NCI-H460 (cell line): Measurements from ENCODE around the gene DDX39B. TPM values are rescaled to one million over a fixed set of nuclear protein-coding genes. Genes with fewer than 3 reads are reported as not detected.
"Not testable (repeated sequence)": the region's sequence is repeated elsewhere in the genome, so short reads cannot be mapped to it uniquely, and the experiment has no call there.

Experiments used
- DNase-seq: peaks from one replicate; pipeline ENCODE4 v3.0.0-alpha.2; 2016; ENCODE audit warnings: low read depth; ENCODE audit errors: extremely low read depth
- polyA plus RNA-seq: library from polyadenylated mRNA; depleted of rRNA; stranded (reverse); fragments of >200 nt; gene quantifications from 2 replicates; pipeline ENCODE4 v1.2.3, GENCODE V29; 2014; cell fraction: nucleus; rRNA removed
- total RNA-seq: library from RNA; depleted of rRNA; stranded (reverse); fragments of >200 nt; shearing (Covaris generic); gene quantifications from 2 replicates; pipeline ENCODE4 v1.2.3, GENCODE V29; 2014; rRNA removed

Gene DDX39B
- 488 and 493 TPM in 2 replicates for total RNA-seq
- polyA plus RNA-seq, result 608 and 718 TPM in 2 replicates

DNA sequence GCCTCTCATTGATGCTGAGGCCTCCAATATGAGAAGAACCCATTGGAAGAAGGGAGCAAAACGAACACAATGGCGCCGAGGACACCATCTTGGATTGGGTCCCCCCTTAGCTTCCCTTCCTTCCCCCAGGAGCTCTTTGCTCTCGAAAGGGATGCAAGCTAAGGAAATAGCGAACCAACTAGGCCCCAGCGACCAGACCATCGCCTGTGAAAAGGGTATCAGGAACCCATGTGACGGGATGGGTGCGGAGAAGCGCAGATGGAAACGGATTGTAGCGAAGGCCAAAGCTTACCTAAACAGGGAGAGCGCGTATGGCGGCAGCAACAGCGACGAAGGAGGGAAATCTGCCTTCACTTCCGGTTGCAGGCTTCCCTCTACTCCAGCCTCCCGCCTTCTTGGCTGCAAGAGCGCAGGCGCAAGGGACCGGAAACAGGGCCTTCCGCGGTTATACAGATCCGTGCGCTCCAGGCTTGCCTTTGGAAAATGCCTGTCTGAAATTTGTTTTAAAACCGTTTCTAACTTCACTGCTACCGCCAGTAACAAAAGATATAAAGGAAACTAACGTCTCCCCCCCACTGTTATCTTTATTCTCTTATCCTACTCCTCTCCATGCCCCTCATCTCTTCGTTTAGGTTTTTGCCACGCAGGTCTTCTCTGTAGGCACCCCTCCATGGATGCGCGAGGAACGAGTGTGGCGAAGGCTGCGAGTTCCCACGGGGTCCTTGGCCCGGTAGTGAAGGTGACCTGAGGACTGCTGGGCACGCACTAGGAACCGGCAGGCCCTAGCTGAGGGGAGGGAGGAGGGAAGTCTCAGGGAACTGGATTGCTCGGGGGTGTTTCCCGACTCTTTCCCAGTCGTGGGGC is at the start of gene DDX39B:
DDX39B (minus strand) TSS at position 346 of the 864 bp plus-strand sequence. CDS start 1,471 bp downstream, outside the sequence.
- peak; percentile 92 for DNase-seq

DNA sequence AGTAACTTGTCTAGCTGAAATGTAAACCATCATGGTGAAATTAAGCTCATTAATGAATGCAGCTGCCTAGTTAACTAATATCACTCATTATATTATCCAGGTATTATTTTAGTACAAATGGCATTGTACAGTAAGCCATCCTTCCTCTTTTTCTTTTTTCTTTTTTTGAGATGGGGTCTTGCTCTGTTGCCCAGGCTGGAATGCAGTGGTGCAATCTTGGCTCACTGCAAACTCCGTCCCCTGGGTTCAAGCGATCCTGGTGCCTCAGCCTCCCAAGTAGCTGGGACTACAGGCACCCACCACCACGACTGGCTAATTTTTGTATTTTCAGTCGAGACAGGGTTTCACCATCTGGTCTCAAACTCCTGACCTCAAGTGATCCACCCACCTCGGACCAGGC is 48.9 kb upstream of the DDX39B start:
- DNase-seq, result not testable (repeated sequence)

DNA sequence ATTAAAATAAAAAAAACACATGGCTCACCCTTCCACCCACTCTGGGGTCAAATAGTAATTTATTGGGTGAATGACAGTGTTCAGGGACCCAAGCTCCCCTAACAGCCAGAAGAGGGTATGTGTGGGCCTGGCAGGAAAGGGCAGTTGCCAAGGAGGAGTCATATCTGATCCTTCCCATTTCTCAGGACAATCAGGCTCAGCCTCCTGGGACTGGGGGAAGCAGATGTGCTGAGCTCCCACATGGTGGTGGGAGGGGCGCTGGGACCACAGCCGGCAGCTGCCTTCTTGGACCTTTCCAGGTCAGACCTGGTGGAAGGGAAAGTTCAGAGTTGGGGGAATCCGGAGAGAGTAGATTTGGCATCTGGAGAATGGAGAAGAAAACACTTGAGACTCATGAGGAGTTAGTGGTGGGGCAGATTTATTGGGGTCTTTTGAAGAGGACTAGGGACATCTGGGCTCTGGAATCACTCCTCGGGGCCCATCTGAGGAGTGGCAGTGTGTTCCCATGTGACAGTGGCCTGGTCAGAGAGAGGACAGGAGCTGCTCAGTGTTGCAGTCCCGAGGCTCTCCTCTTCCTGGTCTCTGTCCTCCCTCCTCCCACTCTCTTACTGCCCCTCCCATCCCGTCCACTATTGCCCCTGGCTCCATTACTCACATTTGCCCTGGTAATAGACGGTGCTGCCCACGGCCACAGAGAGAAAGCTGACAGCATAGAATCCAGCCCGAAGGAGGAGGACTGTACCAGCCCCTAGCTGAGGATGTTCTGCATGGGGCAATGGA is 47.3 kb upstream of the DDX39B start:
- no peak for DNase-seq

DNA sequence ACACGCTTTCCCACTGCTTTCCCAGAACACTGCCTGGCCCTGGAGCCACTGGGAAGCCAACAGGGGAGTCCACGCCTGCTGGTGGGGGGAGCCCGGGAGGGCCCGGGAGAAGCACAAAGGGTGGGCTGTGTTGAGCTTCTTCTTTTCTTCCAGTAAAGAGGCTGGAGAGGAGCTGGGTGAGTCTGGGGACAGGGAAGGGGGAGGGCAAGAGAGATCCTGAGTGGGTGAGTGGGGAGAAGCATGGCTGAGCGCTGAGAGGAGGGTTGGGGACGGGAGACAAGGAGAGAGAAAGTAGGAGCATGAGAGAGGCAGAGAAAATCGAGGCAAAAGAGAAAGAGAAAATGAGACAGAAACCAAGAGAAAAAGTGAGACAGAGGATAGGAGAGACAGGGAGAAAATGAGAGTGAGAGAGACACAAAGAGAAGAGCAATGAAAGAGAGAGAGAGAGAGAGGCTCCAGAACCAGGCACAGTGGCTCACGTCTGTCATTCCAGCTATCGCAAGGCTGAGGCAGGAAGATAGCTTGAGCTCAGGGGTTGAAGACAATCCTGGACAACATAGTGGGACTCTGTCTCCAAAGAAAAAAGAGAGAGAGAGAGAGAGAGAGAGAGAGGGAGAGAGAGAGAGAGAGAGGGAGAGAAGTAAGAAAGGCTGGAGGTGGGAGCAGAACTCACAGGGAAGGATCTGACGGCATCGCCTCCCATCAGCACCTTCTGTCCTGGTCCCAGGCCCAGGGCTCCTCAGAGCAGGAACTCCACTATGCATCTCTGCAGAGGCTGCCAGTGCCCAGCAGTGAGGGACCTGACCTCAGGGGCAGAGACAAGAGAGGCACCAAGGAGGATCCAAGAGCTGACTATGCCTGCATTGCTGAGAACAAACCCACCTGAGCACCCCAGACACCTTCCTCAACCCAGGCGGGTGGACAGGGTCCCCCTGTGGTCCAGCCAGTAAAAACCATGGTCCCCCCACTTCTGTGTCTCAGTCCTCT is 46.3 kb upstream of the DDX39B start:
- DNase-seq, result no peak

DNA sequence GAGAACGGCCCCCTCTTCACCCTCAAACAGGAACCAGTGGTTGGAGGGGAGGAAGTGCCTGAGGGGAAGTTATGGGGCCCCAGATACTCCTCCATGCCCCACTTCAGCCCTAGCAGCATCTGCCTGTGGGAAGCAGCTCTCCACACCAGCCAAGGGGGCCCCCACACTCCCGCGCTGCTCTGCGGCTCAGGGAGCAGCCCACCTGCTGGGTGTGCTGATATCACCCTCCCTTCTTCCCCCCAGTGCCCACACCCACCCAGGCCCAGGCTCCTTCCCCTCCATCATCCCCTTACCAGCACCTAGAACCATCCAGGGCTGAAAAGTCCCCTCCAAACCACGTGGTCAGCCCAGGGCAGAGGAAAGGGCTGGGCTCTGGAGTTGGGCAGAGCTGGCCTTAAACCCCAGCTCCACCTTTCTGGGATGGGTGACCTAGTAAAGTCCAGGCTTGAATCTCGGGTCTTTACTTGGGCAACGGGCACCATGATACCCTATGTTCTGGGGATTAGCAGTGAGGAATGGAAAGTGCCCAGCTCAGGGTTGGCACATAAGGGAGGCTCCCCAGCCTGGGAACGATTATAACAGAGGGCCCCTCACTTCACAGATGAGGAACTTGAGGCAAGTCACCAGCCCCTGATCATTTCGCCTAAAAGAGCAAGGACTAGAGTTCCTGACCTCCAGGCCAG is 44.9 kb upstream of the DDX39B start:
- no peak for DNase-seq

DNA sequence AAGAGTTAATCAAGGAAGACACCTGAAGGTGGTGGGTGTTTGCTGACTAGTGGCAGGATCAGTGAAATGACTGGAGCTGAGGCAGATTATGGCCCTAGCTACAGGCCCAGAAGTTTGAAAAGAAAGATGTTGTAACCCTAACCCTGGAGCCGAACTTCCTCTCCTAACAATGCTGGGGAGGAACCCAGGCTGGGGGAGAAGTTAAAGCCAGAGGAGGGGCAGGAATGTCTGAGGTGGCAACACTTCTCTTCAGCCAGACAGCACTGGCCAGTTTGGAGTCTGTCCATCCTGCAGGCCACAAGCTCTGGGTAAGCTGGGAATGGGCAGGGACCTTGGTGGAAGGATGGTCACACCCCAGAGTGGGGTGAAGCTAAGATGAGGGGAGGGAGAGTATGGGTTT is 44.2 kb upstream of the DDX39B start, which contains the start of gene LST1:
LST1 (plus strand) TSS at position 270 of the 400 bp plus-strand sequence. CDS start 1,023 bp downstream, outside the sequence.
- no peak for DNase-seq

DNA sequence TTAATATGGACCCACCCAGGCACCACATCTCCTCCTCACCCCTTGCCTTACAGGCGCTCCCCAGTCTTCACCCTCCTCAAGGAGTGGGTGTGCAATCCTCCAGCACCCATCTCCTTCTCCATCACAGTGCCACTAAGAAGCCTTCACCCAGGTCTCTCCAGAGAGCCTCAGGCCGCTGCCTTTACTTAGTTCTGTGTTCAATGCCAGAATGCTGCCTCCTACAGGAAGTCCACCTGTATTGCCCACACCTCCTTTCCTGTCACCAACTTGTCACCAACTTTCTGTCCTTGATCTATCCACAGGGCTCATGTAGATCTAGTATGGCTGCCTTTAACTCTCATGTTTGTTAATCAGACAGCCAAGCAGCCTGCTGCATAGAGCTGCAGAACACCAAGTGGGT is 43.7 kb upstream of the DDX39B start:
- DNase-seq, result no peak

DNA sequence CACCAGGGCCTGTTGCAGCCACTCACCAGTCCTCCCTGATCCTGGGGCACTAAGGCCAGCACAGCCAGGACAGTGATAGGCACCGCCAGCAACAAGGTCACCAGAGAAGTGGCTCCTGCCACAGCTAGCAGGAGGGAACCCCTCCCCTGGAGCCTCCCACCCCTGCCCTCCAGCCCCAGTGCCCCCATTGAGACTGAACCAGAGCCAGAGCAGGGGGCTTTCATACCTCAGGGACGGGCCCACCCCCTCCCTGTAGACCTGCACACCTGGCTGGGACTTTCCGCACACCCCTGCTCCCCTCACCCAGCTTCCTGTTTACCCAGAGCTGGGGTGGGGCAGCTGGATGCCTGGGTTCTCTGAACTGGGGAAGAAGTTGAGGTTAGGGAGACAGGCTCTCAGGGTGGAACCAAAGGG is 40.4 kb upstream of the DDX39B start, which contains the start of gene LTB:
LTB (minus strand) TSS at position 195 of the 414 bp plus-strand sequence; CDS start at position 188, 7 bp downstream.
- DNase-seq, result no peak

DNA sequence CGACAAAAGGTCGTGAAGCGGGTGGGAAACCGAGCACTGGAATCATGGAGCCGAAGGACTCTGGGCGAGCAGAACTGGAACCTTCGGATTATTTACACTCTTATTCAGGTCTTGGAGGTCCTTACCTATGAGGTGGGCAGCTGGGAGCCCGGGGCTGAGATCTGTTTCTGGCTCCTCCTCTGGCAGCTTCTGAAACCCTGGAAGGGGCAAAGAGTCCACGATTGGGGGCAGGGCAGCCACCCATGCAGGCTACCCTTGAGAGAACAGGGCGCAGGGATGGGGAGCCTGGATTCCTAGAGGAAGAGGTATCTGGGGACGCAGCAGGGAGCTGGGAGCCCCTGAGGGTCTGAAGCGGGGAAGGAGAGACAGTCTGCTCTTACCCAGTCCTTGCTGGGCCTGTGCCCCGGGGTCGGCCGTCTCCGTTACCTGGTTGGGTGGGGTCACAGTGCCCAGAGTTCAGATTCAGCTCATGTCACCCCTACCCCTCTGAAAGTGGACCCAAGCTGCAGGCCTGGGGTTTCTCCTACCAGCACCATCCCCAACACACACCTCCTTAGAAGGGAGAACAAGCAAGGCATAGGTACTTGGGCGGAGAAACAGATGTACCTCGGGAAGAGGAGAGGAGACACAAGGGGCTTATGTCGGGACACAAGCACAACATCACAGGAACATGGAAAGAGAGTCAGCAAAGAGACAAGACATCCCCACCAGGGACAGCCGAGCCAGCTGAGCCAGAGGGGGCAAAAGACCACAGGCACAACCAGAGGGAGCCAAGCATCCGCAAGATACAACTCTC is 39.8 kb upstream of the DDX39B start:
- DNase-seq, result no peak

DNA sequence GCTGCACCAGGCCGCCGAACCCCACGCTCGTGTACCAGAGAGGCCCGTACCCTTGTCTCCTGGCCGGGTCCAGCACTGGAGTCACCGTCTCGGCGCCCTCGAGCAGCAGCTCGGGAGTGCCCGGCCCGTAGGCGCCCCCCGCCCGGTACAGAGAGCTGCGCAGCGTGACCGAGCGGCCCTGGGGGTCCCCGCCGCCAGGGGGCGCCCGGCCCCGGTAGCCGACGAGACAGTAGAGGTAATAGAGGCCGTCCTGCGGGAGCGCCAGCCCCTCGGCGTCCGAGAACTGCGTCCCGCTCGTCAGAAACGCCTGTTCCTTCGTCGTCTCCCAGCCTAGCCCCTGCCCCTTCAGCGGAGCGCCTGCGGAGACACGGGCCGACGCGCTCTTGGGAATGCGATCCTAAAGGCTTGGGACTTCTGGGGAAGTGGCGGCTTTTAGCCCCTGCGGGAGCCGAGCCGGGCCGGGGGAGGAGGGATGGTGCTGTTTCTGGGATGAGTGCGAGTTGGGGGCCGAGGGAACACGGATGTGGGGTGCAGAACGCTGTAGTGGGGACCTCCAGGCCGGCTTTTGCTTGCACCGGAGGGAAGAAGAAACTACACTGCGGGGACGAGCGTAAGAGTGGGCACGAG is 39.1 kb upstream of the DDX39B start:
- peak; percentile 44 for DNase-seq

DNA sequence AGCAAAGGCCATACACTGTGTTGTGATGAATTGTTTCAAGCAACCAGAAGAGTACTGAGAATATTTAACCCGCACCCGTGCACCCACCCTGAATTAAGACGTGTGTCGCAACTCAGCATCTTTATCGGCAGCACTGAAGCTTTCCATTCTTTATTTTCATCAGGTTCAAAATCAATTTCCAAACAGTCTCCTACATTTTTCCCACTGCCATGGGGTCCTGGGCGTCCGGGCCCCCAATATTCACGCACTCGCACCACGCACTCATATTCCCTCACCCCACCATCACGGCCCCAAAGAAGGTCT is 38.6 kb upstream of the DDX39B start:
- DNase-seq, result no peak

DNA sequence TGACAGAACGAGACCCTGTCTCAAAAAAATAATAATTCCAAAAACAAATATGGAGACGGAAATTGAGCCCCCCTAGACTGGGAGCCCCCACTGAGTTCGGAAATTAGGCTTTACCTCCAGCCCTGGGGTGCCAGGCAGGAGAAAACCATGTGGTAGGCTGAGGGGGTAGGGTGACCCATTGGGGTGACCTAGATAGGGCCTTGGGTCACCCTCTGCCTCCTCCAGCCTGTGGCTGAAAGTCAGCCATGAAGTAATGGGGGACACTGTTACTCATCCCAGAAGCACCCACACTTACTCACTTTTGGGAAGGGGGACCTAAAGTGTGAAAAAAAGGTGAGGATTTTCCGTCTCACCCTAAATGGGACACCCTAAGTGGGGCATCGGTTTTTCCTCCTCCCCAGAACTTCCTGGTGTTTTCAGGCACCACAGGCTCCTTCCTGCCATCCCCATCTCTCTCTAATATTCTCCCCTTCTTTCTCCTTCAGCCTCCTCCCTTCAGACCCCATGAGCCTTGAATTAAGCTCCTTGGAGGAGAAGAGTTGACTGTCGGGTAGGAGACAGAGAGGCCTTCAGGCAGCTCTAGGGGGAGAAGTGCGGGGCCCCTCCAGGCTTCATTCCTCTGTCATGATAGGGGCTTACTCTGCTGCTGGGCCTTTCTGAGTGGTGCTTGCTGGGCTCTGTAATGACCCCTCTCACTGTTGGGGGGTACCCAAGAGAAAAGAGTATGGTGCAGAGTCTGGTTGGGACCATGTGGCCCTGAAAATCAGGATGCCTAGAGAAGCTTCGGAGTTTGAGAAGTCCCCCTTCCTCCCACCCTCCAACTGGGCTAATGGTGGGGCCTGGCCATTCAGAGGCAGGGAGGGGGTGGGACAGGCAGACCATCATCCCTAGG is 38.0 kb upstream of the DDX39B start:
- no peak for DNase-seq

DNA sequence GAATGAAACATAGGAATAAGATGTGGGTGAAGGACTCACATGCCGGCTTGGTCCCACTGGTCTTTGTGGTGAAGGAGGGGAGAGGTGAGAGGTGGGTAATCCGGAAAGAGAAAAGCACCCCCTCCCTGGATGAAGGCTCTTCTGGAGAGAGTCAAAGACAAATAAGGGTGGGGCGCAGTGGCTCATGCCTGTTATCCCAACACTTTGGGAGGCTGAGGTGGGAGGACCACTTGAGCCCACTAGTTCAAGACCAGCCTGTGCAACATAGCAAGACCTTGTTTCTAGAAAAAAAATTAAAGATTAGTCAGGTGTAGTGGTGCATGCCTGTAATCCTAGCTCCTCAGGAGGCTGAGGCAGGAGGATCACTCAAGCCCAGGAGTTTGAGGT is 37.3 kb upstream of the DDX39B start:
- no peak for DNase-seq

DNA sequence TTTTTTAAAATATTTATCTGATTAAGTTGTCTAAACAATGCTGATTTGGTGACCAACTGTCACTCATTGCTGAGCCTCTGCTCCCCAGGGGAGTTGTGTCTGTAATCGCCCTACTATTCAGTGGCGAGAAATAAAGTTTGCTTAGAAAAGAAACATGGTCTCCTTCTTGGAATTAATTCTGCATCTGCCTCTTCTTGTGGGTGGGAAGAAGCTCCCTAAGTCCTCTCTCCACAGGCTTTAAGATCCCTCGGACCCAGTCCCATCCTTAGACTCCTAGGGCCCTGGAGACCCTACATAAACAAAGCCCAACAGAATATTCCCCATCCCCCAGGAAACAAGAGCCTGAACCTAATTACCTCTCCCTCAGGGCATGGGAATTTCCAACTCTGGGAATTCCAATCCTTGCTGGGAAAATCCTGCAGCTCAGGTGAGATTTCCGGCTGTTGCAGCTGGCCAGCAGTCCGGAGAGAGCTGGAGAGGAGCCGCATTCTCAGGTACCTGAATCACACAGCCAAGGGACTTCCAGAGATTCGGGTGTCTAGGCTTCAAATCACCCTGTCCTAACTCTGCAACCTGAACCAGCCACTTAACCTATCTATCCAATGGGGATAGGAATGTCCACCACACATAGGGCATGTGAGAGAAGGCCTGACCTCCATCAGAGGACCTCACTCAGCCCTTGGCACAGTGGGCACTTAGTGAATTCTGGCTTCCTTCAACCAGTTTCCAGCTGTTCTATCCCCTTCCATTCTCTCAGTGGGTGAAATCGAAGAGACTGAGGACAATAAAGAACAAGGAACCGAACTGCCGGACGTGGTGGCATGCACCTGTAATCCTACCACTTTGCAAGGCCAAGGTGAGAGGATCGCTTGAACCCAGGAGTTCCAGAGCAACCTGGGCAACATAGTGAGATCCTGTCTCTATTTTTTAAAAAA is 36.6 kb upstream of the DDX39B start:
- DNase-seq, result no peak

DNA sequence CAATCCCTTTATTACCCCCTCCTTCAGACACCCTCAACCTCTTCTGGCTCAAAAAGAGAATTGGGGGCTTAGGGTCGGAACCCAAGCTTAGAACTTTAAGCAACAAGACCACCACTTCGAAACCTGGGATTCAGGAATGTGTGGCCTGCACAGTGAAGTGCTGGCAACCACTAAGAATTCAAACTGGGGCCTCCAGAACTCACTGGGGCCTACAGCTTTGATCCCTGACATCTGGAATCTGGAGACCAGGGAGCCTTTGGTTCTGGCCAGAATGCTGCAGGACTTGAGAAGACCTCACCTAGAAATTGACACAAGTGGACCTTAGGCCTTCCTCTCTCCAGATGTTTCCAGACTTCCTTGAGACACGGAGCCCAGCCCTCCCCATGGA is 35.8 kb upstream of the DDX39B start:
- DNase-seq, result no peak

DNA sequence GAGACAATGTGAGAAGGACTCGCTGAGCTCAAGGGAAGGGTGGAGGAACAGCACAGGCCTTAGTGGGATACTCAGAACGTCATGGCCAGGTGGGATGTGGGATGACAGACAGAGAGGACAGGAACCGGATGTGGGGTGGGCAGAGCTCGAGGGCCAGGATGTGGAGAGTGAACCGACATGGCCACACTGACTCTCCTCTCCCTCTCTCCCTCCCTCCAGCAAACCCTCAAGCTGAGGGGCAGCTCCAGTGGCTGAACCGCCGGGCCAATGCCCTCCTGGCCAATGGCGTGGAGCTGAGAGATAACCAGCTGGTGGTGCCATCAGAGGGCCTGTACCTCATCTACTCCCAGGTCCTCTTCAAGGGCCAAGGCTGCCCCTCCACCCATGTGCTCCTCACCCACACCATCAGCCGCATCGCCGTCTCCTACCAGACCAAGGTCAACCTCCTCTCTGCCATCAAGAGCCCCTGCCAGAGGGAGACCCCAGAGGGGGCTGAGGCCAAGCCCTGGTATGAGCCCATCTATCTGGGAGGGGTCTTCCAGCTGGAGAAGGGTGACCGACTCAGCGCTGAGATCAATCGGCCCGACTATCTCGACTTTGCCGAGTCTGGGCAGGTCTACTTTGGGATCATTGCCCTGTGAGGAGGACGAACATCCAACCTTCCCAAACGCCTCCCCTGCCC is 35.2 kb upstream of the DDX39B start:
- no peak for DNase-seq
